HG03108 (cell line): ENCODE data around the gene RSPH3.
"Not testable (repeated sequence)": the region's sequence is repeated elsewhere in the genome, so short reads cannot be mapped to it uniquely, and the experiment has no call there.

Experiments used
- ATAC-seq: cut with Tn5 transposase; IDR thresholded peaks from one replicate; pipeline ENCODE4 v1.9.1; 2021; ENCODE audit warnings: moderate library complexity; ENCODE audit not compliant: unreplicated experiment

Gene RSPH3, protein sequence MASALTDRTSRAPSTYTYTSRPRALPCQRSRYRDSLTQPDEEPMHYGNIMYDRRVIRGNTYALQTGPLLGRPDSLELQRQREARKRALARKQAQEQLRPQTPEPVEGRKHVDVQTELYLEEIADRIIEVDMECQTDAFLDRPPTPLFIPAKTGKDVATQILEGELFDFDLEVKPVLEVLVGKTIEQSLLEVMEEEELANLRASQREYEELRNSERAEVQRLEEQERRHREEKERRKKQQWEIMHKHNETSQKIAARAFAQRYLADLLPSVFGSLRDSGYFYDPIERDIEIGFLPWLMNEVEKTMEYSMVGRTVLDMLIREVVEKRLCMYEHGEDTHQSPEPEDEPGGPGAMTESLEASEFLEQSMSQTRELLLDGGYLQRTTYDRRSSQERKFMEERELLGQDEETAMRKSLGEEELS

DNA sequence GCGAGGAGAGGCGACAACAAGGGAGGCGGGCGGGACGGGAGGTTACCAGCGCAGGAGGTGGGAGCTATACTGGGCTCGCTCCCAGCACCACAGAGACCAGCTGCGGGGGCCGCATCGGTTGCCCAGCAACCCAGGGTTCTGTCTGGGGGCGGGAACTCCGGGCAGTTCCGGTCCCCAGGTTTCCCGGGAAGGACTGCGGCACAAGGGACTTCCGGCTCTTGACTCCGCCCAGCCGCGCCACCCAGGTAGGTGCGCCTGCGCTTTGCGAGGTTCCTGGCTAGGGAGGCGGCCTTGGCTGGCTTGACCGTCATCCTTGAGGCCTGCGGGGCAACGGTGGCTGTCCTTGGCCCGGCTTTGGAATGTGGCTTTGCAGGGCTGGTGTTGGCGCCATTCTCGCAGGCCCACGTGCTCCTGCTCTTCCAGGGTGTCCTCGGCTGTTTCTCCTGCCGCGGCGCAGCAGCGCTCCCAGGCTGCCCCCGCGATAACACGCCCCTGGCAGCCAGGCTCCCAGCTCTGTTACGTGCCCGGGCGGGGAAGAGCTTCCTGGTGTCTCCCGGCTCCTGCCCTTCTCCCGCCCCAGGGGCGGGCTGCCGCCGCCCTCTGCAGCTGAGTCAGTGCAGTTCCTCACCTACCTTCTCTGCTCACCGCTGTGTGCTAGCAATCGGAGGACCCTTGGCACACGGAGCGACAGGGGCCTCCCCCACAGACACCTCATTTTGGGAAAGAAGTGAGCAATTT lies at the start of gene RSPH3:
Gene RSPH3, minus strand, starts transcription at position 537 of the 738 bp plus-strand sequence. CDS start 652 bp downstream, outside the sequence.
- peak; percentile 93 for ATAC-seq

DNA sequence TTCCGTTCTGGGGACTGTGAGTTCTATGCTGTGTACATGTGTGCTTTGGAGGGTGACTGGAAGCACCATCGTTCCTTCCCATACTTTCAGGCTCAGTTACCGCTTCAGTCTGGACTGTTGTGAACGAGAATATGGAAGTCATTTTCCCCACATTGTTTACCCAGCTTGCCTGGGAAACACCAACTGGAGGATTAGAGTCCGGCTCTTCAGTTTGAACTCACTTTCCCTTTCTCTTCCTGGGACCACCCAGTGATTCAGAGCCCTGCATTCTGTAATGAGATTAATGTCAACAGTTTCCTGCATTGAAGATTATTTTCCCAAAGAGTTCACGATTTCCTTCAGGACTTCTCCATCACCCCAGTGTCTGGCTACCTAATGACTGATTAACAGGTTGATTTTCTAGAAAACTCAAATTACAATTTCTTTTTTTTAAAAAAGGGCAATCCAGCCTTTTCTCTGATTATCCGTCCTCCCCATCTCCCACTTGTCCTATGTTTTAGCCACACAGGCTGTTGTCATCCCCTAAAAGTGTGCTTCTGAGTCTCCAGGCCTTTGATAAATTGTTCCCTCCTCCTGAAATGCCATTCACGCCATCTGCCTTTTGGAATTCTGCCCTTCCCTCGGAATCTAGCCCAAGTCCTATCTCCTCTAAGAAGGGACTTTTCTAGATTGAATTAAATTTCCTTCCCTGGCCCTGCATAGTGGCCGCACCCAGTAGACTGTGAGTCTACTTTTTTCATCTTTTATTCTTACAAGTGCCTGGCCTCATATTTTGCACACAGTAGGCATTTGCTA lies 48.1 kb upstream of the RSPH3 start:
- ATAC-seq: no peak

DNA sequence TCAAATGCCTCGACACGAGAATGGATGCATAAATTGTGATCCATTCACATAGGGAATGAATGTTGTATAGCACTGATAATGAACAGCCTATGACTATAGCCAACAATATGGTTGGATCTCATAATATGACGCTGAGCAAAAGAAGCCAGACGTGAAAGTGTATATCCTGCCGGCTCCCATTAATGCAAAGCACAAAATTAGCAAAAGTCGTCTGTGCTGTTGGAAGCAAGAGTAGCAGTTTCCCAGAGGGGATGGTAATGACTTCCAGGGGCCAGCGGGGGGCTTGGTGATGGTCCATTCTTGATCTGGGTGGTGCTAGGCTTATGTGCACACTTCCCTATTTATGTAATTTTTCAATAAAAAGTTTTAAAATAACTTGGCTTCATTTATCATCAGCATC lies 45.8 kb upstream of the RSPH3 start:
- no peak for ATAC-seq

DNA sequence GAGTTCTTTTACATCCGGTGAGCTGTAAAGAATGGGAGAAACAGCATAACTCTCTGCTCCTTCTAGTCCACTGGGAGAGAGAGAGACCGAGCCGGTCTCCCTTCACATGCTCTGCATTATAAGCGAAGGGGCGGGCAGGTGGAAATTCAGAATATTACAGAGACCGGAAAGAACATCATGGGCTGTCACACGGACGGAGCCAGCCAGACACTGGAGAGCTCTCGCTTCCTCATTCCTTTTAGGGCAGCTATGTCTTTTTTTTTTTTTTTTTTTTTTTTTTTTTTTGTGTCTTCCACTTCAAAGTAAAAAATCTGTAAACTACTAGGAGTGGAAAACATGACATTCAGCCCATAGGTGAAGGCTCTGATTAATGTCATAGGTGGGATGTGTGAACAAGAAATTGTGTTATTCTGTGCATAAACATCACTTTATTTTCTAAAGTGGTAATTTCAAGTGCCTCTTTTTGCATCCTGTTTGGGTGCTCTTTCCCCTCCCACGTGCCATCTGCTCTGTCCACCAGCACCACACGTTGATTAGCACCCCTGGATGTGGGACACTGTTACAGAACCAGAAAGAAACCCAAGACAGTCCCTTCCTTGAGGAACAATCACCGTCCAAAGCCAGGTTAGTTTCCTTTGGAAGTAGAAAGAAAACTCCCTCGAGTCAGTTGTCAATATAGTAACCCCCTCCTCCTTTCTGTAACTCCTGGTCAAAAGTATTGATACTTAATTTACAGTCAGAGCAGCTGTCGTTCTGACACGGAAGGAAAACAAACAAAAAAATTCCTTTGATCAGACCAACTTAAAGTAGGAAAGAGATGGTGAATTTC lies 45.1 kb upstream of the RSPH3 start, which contains the start of gene TAGAP:
Gene TAGAP, minus strand, starts transcription at position 93 of the 829 bp plus-strand sequence. CDS start 845 bp downstream, outside the sequence.
- peak; percentile 81 for ATAC-seq

DNA sequence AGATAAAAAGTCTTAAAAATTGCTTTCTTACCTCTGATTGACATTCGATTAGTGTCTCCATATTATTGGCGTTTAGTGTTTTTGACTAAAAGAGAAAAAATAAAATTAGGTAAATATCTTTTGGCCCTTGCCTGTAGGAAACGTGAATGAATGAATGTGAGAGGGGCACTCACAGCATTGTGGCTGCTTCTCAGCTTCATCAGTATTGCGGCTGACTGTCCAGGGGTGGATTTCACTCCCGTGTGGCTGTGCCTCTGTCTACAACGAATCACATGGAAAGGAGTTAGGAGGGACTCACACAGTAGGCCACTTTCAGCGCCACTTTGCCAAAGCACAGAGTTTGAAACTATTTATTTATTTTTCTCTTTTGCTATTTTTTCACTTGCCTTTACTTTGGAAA lies 43.9 kb upstream of the RSPH3 start:
- ATAC-seq: no peak

DNA sequence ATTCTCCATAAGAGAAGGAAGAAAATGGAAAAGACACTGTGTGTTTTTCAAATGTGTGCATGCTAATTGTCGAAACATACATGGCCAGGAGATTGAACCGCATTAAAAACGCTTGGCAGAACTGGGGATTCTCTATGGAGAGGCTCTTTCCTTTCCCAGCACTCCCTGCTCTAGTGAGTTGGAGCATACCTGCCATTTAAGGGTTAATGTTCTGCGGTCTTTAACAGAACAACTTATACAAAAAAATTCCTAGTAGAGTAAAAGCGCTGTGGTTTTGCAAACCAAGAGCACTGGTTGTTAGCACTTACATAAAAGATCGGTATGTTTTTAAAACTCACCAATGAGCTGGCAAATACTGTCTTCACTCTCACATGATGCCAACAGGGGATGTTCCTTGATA lies 43.2 kb upstream of the RSPH3 start:
- ATAC-seq: no peak

DNA sequence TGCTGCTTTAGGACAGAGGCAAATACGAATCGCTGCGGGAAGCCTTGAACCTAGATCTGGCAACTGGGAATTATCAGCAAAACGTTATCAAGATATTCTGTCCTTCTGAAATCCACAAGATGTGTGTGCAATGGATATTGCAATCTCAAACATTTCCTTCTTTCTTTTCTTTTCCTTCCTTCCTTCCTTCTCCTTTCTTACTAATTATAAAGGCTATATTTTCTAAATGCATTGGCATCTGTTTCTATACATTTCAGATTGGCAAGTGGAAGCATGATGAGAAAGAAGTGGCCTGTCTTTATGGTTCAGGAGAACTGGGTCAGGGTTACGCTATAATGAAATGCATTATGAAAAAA lies 42.8 kb upstream of the RSPH3 start:
- no peak for ATAC-seq

DNA sequence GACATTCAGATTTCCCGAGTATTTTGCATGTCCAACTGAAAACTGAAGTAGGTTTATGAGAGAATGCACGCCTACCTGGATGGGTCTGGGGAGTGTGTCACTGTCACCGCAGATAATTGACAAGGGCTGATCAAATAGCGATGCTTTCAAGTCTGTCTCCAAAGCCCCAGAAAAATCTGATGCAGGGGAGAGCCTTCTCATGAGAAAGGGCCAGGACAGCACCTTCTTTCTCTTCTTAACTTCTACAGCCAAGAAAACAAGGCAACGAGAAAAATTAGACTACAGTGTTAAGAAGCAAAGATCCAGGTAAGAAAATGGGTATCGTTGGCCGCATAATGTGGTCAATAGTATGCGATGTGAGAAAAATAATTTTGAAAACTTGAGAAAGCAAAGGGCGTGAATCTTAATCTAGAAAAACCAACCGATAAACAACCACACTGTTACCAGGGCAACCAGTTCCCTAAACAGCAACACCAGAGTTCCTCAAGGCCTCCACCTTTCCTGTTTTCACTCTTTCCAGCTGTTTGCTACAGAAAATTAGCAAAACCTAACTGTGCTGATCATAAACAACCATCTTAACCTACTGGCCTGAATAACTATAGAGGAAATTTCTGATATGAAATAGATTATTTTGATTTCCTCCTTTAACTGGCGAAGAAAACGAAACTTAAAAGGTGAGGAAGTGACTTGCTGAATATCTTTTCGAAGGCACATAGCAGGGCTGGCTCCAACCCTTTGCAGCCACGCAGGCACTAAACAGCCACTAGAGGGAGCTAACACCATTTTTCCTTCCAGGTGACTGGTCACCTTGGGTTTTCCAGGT lies 42.2 kb upstream of the RSPH3 start:
- ATAC-seq: no peak

DNA sequence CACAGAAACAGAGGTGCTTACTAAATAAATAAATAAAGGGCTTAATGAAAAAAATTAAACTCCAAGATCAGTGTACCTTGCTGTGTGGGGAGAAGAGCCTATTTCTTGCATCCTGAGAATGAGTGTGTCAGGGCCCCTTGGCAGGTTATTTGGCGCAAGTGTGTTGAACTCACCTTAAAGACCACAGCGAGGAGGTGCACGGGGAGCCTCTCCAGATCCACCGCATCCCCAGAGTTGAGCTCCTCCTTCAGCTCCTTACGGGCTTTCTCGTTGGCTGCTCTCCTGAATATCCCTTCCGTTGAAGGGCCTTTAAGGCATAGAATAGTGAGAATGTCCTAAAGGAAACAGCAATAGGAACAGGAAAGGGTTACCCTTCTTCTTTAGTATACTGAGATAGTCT lies 41.2 kb upstream of the RSPH3 start:
- no peak for ATAC-seq

DNA sequence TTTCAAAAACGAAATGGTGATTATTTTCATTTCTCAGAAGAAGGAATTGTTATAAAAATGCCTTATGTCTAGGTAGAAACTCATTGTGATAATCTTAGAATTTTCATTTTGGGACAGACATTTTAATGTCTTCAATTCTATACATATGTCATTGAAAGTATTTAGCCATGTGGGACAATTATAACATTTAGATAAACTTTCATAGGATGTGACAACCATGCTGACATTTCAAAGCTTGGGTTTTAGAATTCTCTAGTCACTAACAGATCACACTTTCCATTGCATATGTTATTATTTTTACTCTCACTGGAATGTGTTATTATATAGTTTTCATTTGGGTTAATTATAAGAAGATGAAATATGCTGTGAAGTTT lies 39.9 kb upstream of the RSPH3 start:
- no peak for ATAC-seq

DNA sequence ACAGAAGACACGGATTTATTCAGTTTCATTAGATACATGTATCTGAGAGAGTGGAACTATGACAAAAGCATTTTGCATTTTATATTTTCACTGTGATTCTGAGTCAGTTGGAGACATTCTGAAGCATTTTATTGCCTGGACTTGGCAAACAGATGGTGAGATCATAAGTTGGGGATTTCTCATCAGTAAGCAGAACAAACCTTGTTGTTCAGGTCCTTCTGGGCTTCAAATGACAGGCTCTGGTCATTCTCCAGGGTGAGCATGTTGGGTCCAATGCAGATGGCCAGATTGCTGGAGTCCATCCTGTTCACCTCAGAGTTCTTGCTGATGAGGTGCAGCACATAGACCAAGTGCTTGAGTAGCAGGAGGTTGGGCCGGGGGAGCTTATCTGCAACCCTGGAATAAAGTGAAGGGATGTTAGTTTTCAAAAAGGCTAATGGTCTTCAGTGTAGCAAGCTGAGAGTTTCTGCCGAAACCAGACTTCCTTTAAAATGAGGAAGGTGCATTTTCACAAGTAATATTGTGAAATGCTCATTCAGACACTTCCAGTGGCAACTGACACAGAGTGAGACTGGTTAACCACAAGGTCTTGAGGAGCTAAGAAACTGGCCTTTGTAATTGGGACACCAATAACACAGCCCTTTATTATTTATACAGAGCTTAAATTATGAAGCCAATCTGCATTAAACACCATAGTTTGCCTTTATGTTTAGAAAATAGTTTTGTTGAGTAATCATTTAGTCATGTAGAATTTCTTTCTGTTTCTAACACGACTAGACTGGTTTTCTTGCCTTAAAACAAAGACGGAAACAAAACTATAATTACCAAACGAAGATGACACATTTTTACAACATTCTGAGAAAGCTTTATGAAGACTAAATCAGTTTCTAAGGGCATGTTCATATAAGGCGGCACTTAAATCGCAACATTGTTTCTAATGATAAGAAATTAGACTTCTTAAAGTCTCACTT lies 39.2 kb upstream of the RSPH3 start:
- peak; percentile 75 for ATAC-seq

DNA sequence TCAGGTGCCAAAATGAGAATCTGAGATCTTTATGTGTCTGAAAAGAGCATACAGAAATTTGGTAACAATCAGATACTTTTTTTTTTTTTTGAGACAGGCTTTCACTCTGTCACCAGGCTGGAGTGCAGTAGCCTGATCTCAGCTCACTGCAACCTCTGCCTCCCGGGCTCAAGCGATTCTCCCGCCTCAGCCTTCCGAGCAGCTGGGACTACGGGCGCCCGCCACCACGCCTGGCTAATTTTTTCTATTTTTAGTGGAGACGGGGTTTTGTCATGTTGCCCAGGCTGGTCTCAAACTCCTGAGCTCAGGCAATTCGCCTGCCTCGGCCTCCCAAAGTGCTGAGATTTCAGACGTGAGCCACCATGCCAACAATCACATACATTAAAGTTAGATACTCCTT lies 38.3 kb upstream of the RSPH3 start:
- not testable (repeated sequence) for ATAC-seq

DNA sequence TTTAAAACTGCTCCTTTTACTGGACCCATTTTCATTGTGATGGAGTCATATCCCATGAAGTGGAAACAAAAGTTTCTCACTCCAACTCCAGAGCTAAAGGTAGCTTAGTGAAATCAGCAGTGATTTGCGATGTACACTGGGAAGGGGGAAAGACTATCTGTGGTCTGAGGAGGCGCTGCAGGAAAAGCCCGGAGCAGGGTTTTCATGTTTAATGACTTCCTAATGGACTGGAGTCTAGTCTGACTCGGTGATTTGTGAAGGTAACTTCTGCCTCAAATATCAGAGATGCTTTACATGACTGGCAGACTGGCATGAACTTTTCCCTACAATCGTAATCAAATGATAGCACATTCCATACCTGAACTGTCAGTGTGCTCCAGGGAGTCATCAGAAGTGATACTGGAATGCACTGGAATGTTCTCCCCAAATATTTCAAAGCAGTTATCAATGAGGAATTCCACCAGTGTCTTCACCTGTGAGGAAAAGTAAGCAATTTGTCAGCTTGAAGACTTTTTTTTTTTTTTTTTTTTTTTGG lies 37.8 kb upstream of the RSPH3 start:
- ATAC-seq: no peak

DNA sequence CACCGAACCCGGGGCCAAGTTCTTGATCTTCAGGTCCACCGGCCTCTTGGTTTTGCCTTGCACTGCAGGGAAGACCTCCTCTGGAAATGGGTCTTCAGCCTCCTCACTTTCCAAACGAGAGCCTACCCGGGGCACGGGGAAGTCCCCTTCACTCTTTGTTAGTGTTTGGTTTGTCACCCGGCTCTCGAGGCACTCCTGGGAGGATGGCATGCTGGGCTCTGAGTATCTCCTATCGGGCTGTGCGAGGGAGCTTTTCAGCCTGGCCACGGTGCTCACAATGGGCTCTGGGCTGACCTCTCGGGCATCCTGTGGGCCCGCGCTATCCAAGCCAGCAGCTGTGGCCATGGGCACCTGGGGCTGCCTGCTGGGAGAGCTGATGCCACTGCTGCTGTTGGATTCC lies 36.7 kb upstream of the RSPH3 start:
- no peak for ATAC-seq

DNA sequence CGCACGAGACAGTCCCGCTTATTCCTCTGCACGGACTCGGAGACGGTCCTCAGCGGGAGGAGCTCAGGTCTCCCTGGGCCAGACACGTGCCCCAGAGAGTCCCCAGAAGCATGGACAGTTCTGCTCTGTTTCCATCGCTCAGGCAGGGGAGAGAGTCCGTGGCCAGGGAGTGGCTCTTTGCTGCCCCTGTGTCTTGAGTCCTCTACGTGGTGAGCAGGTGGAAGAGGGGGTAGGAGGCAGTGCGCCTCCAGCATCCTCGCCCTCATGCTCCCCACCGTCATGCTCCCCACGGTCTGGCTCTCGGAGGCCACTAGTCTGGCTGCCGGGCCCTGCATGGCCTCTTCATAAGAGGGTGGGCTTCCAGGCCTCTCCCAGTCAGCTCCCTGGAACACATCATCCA lies 35.9 kb upstream of the RSPH3 start:
- no peak for ATAC-seq

DNA sequence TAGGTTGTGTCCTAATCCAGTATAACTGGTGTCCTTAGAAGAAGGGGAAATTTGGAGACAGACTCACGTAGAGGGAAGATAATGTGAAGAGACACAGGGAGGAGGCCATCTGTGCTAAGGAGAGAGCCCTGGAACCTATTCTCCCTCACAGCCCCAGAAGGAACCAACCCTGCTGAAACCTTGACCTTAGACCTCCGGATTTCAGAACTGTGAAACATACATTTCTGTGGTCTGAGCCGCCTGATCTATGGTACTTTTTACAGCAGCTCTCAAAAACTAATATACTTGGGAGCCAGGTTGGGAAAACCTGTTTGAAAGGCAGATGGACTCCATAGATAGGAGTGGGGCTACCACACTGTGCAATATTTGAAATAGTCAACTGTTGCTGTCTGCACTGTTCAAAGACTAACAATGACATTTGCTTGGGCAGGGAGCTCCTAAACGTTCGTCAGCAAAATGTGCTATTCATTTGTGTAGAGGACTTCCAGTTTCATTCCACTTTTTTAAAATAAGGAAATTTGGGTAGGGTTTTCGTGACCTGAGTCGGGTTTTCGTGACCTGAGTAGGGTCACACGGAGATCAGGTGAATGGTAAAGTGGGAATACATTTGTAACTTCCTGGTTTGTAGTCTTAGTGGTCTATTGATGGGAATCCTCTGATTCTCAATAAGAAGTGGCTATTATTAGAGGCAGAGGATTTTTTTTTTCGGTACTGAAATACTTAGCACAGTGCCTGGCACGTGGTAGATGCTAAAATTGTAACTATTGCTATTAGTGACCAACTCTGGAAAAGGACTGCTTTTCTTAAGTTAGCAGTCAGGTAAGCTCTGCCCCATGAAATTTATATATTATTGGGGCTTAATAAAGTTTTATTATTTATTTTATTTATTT lies 33.4 kb upstream of the RSPH3 start:
- ATAC-seq: no peak

DNA sequence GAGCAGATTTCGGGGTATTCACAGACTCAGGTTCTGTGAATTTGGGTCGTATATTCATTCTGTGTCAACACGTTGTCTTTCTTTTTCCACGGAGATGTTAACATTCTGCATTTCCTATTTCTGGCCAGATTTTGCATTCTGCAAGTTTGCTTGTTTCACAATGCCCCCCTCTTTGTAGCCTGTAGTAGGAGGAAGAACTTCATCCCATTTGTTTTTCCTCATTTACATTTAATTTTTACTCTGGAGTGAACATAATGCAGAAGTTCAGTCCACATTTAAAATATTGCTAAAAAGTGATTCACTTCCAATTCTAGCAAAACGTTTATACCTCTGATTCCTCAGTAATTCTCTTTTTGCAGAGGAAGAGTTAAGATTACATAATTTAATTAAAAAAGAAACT lies 31.8 kb upstream of the RSPH3 start:
- no peak for ATAC-seq
